ENCODE data around the gene ATP6V0A1.
"Not testable (repeated sequence)": the region's sequence is repeated elsewhere in the genome, so short reads cannot be mapped to it uniquely, and the experiment has no call there.

The ATP6V0A1 gene

DNA sequence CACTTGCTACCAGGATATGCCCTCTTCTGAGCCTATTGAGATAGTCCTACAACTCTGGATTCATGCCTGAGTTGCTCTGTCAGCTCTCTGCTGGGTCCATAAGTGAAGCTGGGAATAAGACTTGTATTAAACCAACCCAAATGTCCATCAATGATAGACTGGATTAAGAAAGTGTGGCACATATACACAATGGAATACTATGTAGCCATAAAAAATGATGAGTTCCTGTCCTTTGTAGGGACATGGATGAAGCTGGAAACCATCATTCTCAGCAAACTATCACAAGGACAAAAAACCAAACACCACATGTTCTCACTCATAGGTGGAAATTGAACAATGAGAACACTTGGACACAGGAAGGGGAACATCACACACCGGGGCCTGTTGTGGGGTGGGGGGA lies 19.1 kb downstream of the ATP6V0A1 start:
- not testable (repeated sequence) for DNase-seq

- no peak for DNase-seq
Measured at GRCh38 chr17:42484304-42484703, 25.6 kb downstream of the ATP6V0A1 start.

GRCh38 chr17:42485680-42486079 lies 27.0 kb downstream of the ATP6V0A1 start:
- no peak for DNase-seq

DNA sequence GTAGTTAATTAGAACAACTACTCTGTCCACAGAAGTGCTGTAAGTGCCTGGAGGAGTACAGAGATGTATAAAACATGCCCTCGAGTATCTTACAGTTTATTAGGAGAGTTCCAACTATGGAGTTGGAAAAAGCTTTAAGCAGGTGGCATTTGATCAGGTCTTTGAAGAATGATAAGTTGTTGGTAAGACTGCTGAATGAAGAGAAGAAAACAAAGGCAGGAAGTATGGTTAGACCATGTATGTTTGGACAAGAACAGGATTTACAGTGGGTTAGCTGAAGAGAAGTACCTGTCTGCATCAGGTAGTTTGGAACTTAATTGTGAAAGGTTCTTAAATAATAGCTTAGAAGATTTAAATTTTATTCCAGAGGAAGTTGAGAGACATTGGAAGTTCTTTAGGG lies 29.4 kb downstream of the ATP6V0A1 start:
- DNase-seq, result no peak

- no peak for DNase-seq
Measured at GRCh38 chr17:42493319-42493718, 34.6 kb downstream of the ATP6V0A1 start.

DNA sequence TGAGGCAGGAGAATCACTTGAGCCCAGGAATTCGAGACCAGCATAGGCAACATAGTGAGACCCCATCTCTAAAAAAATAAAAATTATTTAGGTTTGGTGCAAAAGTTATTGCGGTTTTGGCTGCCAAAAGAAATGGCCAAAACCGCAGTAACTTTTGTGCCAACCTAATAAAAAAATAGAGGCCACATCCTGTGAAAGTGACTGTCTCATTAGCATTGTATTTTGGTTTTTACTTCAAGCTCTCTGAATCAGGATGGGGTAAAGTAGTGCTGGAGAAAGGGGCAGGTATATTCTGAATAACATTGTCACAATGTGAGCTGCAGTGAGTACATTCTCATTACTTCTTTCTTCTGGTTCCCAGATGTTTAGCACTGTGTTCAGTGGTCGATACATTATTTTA lies 36.0 kb downstream of the ATP6V0A1 start:
- no peak for DNase-seq

DNA sequence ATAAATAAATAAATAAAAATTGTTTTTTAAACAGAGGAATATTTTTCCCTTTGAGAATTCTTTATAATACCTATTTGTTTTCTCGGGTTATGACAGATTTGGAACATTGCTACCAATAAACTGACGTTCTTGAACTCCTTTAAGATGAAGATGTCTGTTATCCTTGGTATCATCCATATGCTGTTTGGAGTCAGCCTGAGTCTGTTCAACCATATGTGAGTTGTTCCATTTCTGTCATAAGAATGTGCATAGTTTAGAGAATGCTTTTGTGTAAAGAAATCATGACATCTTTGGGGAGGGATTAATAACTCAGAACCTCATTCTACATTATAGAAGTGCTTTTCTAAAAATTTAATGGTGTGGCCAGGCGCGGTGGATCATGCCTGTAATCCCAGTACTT lies 40.1 kb downstream of the ATP6V0A1 start:
- no peak for DNase-seq

DNA sequence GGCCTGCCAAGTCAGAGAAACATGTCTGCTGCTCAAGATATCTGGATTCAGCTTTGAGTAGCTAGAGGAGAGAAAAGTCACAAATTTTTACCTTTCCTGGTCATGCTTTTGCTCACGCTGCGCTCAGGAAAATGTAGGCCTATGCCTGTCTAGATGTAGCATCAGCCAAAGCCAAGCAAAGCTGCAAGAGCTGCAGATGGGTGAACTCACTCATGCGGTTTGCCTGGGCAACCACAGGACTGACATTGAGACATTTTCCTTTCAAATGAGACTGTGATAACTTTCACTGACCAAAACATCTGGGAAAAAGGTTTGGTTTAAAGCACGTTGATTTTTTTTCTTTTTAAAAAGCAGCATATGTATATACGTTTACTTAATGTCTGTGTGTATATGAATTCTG lies 43.4 kb downstream of the ATP6V0A1 start:
- DNase-seq, result no peak

GRCh38 chr17:42502926-42503325 lies 44.2 kb downstream of the ATP6V0A1 start:
- DNase-seq, result no peak

DNA sequence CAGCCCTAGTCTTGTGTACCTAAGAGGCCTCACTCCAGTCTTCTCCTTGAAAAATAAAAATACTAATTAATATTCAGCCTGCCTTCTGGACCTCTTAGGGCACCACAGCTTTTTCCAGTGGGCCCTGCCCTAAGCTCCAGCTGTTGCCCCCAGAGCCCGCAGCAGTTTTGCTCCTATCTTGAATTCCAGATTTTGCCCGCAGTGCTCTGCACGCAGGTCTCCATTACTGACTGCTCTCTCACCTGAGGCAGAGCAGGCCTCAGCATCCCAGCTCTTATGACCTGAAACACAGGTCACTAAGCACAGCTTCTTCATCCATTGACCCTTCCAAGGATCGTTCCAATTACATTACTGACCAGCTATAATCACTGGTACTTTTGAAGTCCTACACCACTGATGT lies 49.0 kb downstream of the ATP6V0A1 start:
- DNase-seq, result no peak

- no peak for DNase-seq
Measured at GRCh38 chr17:42508426-42509165, 49.9 kb downstream of the ATP6V0A1 start.

GRCh38 chr17:42509409-42509808 lies 50.7 kb downstream of the ATP6V0A1 start:
- no peak for DNase-seq

DNA sequence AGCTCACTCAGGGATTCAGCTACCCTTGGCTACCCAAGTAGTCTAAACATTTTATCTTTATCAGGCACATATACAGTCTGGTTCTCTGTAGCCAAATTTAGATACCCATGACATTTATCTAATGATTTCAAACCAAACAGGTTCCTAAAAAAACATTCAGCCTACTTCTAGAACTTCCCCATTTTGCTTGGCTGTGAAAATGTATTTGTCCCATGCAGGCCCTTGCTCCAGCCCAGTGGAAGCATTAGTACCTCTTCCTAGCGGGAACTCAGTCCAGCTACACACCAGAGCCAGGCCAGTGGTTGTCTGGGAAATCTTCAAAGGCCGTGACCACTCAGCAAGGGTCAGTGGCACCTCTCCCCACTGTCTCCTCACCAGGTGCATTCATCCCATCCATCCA lies 51.2 kb downstream of the ATP6V0A1 start:
- no peak for DNase-seq

- no peak for DNase-seq
Measured at GRCh38 chr17:42512246-42512645, 53.6 kb downstream of the ATP6V0A1 start.

DNA sequence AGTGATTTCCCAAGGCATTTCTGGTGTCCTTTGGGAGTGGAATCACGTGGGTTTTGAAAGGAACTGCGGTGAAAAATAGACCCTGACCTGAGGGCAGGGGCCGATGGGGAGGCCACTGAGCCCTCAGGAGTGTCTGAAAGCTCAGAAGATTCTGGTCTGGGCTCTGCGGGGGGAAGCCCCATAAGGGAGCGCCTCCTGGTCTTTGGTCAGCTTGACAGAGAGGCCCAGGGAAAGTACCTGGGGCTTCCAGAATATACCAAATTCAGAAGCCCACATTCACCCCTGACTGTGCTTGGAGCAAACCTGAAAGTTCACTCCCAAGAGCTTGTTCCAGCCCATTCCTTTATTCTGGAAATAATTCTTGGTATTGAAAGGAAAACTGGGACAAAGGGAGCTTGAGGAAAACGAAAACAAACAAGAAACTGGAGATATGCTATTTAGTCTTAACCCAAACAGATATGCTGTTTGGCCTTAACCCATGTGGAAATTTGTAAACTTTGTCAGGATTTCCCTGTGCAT lies 54.1 kb downstream of the ATP6V0A1 start:
- DNase-seq, result no peak

- DNase-seq, result no peak
Measured at GRCh38 chr17:42513686-42514085, 55.0 kb downstream of the ATP6V0A1 start.

- no peak for DNase-seq
Measured at GRCh38 chr17:42514279-42514678, 55.6 kb downstream of the ATP6V0A1 start.

- DNase-seq, result no peak
Measured at GRCh38 chr17:42514867-42515266, 56.2 kb downstream of the ATP6V0A1 start.

DNA sequence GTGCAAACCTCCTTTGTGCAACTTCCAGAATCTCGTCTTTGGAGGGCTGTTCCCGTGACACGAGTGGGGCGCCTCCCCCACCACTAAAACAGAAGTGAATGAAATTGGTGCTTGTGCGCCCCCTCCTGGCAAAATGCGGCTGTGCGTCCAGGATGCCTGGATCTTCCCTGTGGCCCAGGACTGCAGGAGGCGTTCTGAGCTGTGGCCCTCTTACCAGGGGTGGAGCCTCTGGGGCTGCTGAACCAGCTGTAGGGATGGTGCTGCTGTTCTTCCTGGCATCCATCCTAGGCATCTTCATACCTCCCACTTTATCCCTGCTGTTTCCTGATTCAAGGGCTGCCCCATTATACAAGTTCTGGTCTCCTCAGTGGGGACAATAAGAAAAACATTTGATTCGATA lies 58.8 kb downstream of the ATP6V0A1 start:
- peak; percentile 41 for DNase-seq

- no peak for DNase-seq
Measured at GRCh38 chr17:42518046-42518754, 59.5 kb downstream of the ATP6V0A1 start.

DNA sequence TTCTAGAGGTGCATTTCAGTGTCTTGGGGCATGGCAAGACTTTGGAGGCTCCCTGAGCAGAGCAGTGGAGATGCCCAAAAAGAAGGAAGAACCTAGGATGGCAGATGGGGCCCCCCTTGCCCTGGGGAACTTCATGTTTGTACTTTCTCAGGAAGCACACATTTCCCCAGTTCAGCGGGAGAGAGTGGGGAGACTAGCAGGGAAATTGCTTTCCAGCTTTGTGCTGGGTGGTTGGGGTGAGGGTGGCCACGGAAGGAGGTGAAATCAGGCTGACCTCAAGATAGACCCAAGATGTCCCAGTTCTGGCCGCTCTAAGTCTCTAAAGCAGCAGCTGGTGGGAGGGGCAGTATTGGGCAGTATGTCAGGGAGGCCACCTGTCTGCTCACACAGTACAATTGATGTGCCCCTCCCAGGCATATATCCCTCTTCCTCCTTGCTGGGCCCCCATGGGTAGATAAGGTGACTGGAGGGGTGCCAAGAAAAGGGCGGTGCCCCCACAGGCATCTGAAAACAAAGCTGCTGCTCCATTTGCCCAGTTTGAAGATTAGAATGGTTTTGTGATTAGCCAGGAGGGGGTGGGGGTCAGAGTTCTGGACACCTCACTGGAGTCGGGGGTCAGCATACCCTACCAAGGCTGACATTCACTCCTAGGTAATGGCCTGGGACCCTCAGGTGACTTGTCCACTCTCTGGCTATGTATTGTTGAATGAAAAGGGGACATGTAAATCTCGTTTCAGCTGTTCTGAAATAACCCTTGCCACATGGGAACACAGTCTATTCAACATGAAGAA lies 60.3 kb downstream of the ATP6V0A1 start:
- DNase-seq, result no peak

GRCh38 chr17:42519546-42520491 lies 61.1 kb downstream of the ATP6V0A1 start:
- no peak for DNase-seq
